Muscle of leg (tissue), 11 donors: ENCODE results near the gene TRIM28. TPM values are rescaled to one million over a fixed set of nuclear protein-coding genes. Genes with fewer than 3 reads are reported as not detected.
"Not testable (repeated sequence)": the region's sequence is repeated elsewhere in the genome, so short reads cannot be mapped to it uniquely, and the experiment has no call there.

Experiments used
- DNase-seq: peaks from one replicate; pipeline ENCODE4 v3.0.0; 2013
- H3K27ac ChIP-seq: one replicate; pipeline ENCODE4 v1.5.1; 2013; ENCODE audit warnings: mild to moderate bottlenecking, low read length, control low read depth
- H3K27me3 ChIP-seq: one replicate; pipeline ENCODE4 v1.6.1; 2013; ENCODE audit warnings: low read length; ENCODE audit not compliant: control insufficient read depth, insufficient read depth
- H3K36me3 ChIP-seq: one replicate; pipeline ENCODE4 v1.6.1; 2013; ENCODE audit warnings: low read length; ENCODE audit not compliant: control insufficient read depth, insufficient read depth
- H3K4me1 ChIP-seq: one replicate; pipeline ENCODE4 v1.6.1; 2013; ENCODE audit warnings: low read length; ENCODE audit not compliant: control insufficient read depth, insufficient read depth
- H3K4me3 ChIP-seq: one replicate; pipeline ENCODE4 v1.5.1; 2013; ENCODE audit warnings: low read length, control low read depth
- H3K9me3 ChIP-seq: replicated peaks from 2 replicates; pipeline ENCODE4 v1.6.1; 2013; ENCODE audit warnings: low read depth, low read length; ENCODE audit not compliant: control insufficient read depth
- WGBS: methylation state at CpG from one replicate; pipeline ENCODE4 v1.1.5; 2013; ENCODE audit warnings: missing lambda C conversion rate; ENCODE audit not compliant: insufficient coverage; 5-methylcytosine and 5-hydroxymethylcytosine counted together
- polyA plus RNA-seq, 8 donors: library from polyadenylated mRNA; unstranded; fragments of 120-200 nt; gene quantifications; one replicate each; pipeline versions ENCODE4 v1.2.1 to v1.2.3, GENCODE V29; 2013; ENCODE audit warnings: inconsistent platforms in 1 of 8, low replicate concordance in 1 of 8; ENCODE audit not compliant: insufficient read length in 8 of 8, insufficient read depth in 1 of 8
- total RNA-seq: library from RNA; stranded (reverse); fragments of 120-200 nt; gene quantifications from one replicate; pipeline ENCODE4 v1.2.4, GENCODE V29; 2013

Gene TRIM28
- total and polyA plus RNA-seq, 9 donors = 213 to 466 (median 385) TPM

DNA sequence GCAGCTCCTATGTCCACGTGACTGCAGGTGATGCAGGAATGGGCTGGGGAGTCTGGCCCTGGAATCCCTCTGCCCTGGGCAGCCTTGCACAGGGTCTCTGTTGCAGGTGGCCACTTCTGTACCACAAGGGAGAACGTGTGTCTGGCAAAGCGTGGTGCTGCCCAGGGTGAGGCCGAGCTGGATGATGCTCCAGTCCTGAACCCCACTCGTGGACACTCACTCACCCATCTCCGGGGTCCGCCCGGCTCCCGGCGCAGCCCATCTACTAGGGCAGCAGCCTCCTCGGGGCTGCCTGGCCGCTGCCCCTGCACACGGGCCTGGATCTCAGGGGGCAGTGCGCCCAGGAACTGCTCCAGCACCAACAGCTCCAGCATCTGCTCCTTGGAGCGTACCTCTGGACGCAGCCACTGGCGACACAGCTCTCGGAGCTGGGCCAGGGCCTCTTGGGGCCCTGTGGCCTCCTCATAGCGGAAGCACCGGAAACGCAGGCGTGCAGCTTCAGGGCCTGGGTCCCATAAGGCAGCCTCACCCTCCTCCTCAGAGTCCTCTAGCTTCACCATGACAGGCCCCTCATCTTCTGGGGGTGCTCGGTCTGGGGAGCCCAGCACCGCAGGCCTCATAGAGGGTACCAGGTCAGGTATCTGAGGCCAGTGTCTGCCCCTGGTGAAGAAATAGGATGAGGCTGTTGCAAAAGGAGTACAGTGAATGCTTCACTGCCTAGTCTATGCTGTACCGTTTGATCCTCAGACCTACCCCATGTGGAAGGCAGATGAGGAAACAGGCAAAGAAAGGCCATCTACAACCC, 27.1 kb downstream of the TRIM28 start:
- no peaks in the 10 kb centered on the region for H3K9me3 ChIP-seq
- H3K27ac ChIP-seq = no peak overlapping the region
- no peak for DNase-seq
- H3K4me1 ChIP-seq = peaks cover 25% of the 10 kb centered on the region
- 89% methylated on average over 18 of the region's 25 CpGs for WGBS
- no peaks in the 10 kb centered on the region for H3K27me3 ChIP-seq
- no peak overlapping the region for H3K4me3 ChIP-seq
- H3K36me3 ChIP-seq = peaks cover 41% of the 10 kb centered on the region

DNA sequence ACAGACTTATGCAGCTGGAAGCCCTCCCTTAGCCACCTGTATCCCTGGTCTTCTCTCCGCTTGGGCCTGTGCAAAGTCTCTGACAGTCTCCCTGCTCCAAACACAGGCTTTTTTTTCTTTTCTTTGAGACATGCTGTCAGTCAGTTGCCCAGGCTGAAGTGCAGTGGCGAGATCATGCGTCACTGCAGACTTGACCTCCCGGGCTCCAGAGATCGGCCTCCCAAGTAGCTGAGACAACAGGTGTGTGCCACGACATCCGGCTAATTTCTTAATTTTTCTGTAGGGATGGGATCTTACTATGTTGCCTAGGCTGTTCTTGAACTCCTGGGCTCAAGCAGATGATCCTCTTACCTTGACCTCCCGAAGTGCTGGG, 27.7 kb downstream of the TRIM28 start:
- 84% methylated on average over 6 of the region's 8 CpGs for WGBS
- no peaks in the 10 kb centered on the region for H3K9me3 ChIP-seq
- H3K4me1 ChIP-seq = peaks cover 27% of the 10 kb centered on the region
- H3K36me3 ChIP-seq = peaks cover 41% of the 10 kb centered on the region
- no peak overlapping the region for H3K4me3 ChIP-seq
- no peaks in the 10 kb centered on the region for H3K27me3 ChIP-seq
- DNase-seq = peak; percentile 36
- no peak overlapping the region for H3K27ac ChIP-seq

DNA sequence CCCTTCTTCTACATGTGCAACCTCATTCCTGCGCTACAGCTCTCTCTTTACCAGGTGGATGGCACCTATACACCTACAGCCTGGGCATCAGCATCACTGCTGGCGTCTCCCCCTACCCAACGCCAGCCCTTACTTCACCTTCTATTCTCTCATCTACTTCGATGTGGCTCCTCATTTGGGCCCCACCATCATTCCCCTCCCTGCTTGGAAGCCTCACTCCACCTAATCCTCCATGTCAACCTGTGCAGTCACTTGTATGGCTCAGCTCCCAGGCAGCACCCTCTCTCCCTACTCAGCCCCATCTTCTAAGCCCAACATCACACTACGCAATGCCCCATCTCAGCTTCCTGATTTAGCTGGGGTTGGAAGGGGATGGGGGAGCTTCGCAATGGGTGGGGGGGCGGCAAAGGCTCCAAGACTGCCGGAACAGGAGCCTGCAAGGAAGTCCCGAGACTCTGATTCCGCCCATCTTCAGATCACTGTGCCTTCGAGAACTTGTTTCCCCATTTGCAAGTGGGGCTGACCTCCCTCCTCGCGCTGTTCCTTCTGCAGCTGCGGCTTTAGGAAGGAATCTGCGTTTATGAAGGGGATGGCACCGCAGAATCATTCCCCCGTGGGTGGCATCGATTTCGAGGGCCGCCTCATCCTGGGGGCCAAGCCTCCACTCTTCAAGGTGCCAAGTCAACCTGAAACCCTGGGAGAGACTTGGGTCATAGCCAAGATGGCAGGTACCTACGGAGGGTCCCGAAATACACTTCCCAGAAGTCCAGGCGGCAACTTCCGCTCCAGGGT, 28.4 kb downstream of the TRIM28 start:
- DNase-seq = no peak
- no peaks in the 10 kb centered on the region for H3K9me3 ChIP-seq
- peaks cover 36% of the 10 kb centered on the region for H3K36me3 ChIP-seq
- peak overlapping the region; percentile 100 for H3K27ac ChIP-seq
- H3K4me1 ChIP-seq = peaks cover 27% of the 10 kb centered on the region
- WGBS = 31% methylated on average over 17 of the region's 24 CpGs
- no peaks in the 10 kb centered on the region for H3K27me3 ChIP-seq
- H3K4me3 ChIP-seq = peak overlapping the region; percentile 68

DNA sequence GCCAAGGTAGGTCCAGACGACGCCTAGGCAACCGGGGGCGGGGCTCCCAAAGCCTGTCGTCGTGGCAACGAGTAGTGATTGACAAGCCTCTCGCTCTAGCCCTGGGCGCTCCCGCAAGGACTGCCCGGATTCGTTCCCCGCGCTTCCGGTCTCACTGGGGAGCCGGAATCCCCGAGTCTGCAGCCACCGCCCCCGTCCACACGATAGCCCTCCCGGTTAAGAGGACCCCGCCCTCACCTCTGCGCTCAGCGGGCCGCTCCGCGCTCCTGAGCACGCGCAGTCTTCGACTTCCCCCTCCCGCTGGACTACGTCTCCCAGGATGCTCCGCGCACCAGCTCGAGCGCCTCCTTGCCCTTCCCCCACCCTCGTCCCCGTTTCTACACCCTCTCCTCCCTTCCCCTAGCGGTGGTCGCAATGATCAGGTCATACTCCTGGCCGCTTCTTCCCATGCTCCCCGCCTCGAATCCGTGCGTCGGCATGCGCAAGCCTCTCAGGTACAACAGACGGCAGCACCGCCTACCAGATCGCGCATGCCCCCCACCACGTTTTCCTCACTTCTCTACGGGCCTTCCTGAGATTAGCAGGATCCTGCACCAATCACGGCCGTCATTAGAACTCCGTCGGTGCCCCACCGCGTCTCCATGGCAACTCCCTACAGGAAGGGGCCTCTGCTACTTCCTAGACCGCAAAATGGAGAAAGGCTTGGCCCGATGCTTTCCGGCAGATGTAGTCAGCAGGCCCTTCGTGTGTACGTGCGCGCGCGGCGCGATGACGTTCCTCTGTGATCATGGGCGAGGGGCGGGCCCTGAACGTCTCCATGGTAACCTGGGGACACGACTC, 29.2 kb downstream of the TRIM28 start, which contains the start of gene MZF1:
Gene MZF1, minus strand, starts transcription at position 518 of the 840 bp plus-strand sequence. CDS start 1,946 bp downstream, outside the sequence.
- Histone ChIP-seq H3K36me3 (peaks cover 35% of the 10 kb centered on the region), H3K27ac (peak within 1 kb of the TSS; percentile 100), H3K9me3 (no peaks in the 10 kb centered on the region), H3K4me3 (peak within 1 kb of the TSS; percentile 68), H3K27me3 (no peaks in the 10 kb centered on the region), H3K4me1 (peaks cover 27% of the 10 kb centered on the region)
- DNase-seq = peak; percentile 100
- under 1% methylated on average over 74 of the region's 75 CpGs for WGBS

DNA sequence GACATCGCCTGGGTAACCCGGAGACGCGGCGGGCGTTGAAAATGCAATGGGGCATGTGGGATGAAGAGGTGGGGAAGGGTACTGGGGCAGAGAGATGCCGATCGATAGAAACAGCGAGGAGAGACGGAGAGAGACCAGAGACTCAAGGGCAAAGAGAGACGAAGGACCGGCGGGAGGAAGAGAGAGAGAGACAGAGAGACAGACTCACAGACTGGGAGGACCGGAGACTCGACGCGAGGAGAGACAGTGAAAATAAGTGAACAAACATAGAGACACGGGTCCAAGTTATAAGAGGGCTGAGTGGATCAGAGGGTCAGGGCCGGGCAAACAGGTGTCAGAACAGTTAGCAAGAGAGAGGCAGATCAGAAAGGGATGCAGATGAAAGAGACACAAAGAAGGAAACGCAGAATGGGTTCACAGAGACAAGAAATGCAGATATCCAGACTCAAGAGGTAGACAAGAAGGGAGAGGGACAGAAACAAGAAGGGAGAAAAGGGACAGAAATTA, 29.8 kb downstream of the TRIM28 start:
- DNase-seq = no peak
- Histone ChIP-seq H3K27me3 (no peaks in the 10 kb centered on the region), H3K4me1 (peaks cover 27% of the 10 kb centered on the region), H3K4me3 (peak overlapping the region; percentile 68), H3K27ac (peak overlapping the region; percentile 100), H3K9me3 (no peaks in the 10 kb centered on the region), H3K36me3 (peaks cover 36% of the 10 kb centered on the region)
- under 1% methylated on average over 20 of the region's 20 CpGs for WGBS

DNA sequence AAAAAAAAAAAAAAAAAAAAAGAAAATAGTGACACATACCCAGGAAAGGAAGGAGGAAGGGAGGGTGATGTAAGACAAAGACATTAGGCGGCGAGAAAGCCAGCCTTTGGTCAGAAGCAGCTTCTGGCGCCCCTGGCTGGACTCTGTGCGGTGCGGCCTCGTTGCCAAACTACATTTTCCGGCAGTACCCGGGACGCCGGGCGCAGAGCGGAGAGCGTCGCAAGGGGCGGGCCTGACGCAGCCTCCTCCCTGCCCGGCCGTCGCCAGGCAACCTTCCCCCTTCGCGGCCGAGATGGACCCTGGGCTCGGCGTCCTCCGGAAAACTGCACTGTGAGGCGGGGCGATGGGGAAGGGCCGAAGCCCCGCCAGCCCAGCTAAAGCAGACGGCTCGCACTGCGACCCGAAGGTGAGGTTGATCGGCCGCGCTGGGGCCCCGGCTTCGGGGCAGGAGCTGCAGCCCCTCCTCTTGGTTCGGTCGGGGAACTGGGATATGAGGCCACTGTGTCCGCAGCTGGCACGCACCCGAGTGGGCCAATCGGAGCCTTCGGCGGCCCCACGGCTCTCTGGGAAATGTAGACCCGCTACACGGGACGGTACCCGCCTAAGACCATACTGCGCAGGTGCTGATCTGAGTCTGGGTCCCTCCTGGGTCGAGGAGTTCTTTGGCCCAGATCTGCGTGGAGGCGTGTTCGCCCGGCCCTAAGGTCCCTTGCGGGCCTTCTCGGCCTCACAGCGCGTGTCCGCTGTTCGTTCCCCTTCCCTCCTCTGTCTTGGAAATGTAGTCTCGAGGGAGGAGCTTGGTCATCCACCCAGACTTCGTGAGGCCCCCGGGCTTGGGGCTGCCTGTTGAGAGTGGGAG, 31.5 kb downstream of the TRIM28 start:
- Histone ChIP-seq H3K4me1 (peaks cover 27% of the 10 kb centered on the region), H3K27ac (peak overlapping the region; percentile 99), H3K27me3 (no peaks in the 10 kb centered on the region), H3K9me3 (no peaks in the 10 kb centered on the region), H3K36me3 (peaks cover 19% of the 10 kb centered on the region), H3K4me3 (peak overlapping the region; percentile 95)
- peak; percentile 98 for DNase-seq
- WGBS = under 1% methylated on average over 52 of the region's 66 CpGs

DNA sequence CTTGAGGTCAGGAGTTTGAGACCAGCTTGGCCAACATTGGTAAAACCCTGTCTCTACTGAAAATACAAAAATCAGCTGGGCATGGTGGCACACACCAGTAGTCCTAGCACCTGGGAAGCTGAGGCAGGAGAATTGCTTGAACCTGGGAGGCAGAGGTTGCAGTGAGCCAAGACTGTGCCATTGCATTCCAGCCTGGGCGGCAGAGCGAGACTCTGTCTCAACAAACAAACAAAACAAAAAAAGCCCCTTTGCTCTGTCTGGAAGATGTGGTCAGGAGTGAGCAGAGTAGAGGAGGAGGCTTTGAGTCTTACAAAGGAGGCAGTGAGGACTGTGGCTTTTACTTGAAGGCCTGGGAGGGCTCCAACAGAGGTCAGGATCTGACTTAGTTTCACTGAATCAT, 33.7 kb downstream of the TRIM28 start:
- H3K27ac ChIP-seq, DNase-seq, H3K27me3 ChIP-seq, H3K4me3 ChIP-seq, H3K9me3 ChIP-seq: not testable (repeated sequence)
- Histone ChIP-seq H3K36me3 (peaks cover 15% of the 10 kb centered on the region), H3K4me1 (peaks cover 24% of the 10 kb centered on the region)
- no CpG with 5 or more reads among the region's 2 CpGs for WGBS

DNA sequence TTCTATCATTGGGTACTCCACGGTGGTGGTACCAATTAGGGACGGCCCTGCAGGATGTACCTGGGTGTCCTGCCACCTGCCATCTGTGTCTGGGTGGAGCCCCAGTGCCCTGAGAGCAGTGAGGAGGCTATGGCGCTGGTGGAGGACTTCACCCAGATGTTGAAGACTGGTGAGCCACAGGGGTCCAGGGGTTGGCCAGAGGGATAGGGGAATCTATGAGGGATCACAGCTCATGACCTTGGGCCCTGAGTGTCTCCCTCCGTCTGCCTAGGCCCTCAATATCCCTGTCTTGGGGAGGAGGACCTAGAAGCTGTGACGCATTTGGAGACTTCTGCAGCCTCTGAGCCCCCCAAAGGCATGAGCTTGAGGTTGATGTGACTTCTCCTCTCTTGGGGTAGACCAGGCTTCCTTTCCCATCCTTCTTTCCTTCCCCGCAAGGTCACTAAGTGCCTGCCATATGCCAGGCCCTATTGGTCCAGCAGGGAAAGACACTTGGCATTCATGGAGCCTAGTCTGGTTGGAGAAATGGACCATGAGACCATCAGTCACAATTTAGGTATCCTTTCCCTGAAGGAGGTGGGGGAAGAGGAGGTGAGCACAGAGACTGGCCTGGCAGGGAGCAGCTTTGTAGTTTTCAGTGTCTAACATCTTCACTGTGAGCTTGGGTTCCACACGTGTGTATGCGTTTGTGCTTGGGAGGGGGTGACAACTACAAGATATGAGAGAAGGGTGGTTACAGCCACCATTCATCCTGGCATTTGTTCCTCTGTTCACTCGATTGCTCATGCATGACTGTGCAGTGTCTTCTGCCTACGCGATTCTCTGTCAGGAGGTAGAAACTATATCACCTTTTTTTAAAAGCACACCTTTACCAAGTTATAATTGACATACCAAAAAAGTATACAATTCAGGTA, 34.4 kb downstream of the TRIM28 start:
- Histone ChIP-seq H3K4me3 (no peak overlapping the region), H3K4me1 (peaks cover 23% of the 10 kb centered on the region), H3K27me3 (no peaks in the 10 kb centered on the region), H3K36me3 (peaks cover 22% of the 10 kb centered on the region), H3K9me3 (no peaks in the 10 kb centered on the region), H3K27ac (no peak overlapping the region)
- DNase-seq = no peak
- 92% methylated on average over 6 of the region's 11 CpGs for WGBS
